Coronary artery (tissue), 2 donors: ENCODE measurements around the gene AP3M1.

Experiments
- DNase-seq: peaks from one replicate; pipeline ENCODE4 v3.0.0-alpha.2; 2017; ENCODE audit warnings: low spot score
- H3K27ac ChIP-seq, 2 donors: fragments of 200-600 bp; sonication (generic); one replicate each; pipeline ENCODE4 v1.5.1; 2016 to 2019
- H3K4me3 ChIP-seq: fragments of 200-600 bp; sonication (generic); 2 replicates; pipeline ENCODE4 v1.5.1; 2016; ENCODE audit warnings: mild to moderate bottlenecking, moderate library complexity
- CTCF ChIP-seq: fragments of 200-600 bp; sonication (generic); IDR thresholded peaks from one replicate; pipeline ENCODE4 v1.5.1; 2019; ENCODE audit warnings: antibody characterized with exemption

The AP3M1 gene

GRCh38 chr10:74187237-74187636 is 36.6 kb upstream of the AP3M1 start:
- no peak for DNase-seq
- no peak for TF ChIP-seq CTCF
- Histone ChIP-seq H3K4me3 (no peak overlapping the region), H3K27ac (no peak overlapping the region)

- no peak for DNase-seq
- Histone ChIP-seq H3K4me3 (no peak overlapping the region), H3K27ac (no peak overlapping the region)
- TF ChIP-seq CTCF, result no peak
Measured at GRCh38 chr10:74186678-74187077, 36.0 kb upstream of the AP3M1 start.

- no peak overlapping the region for H3K4me3 ChIP-seq
- DNase-seq, result no peak
- H3K27ac ChIP-seq, result no peak overlapping the region
- TF ChIP-seq CTCF, result no peak
Measured at GRCh38 chr10:74179111-74179710, 28.6 kb upstream of the AP3M1 start.

DNA sequence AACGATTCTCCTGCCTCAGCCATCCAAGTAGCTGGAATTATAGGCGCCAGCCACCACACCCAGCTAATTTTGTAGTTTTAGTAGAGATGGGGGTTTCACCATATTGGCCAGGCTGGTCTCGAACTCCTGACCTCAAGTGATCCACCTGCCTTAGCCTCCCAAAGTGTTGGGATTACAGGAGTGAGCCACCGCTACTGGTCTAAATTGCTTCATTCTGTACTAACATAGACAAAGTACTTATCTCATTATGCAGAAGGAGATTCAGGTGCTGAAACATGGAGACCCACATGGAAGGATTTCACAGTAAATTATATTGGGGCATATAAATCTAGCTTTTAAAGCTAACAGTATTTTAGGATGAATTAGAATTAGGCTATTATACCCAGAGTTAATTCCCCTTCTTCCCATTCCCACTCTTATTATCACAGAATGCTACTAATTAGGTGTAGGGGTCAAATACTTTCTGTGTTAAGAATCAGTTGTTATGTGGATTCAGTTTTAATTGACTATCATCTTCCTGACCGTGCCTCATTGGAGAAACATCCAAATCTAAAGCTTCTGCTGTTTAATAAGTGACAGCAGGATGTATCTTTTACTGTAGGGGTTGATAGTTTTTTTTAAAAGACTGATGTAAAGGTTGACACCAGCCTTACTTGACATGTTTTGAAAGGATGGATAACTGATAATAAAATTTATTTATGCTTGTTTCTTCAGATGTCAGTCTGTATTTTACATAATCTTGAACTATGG is 27.6 kb upstream of the AP3M1 start:
- DNase-seq, result no peak
- H3K27ac ChIP-seq, result no peak overlapping the region
- no peak overlapping the region for H3K4me3 ChIP-seq
- TF ChIP-seq CTCF, result no peak

DNA sequence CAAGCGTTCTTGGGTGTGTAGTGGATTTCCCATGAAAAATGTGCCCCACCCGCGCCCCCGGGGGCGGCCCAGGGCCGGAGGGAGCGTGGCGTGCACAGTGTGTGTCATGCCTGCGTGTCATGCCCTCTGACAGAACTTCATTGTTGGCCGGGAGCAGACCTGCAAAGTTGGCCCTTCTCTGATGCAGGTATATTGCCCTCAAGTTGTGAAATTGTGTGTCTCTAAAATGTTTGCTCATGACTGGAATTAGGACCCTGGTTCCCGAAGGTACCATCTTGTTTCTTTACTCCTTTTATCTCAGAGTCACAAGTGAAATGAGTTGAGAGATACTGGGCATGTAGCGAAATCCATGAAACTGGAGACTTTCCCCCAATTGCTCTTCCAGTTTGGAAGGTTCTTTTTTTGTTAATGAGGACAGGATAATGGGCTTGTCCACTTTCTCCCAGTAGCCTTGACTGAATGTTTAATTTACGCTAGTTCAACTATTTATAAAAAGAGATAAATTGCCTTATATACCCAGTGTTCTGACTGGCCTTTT is 26.6 kb upstream of the AP3M1 start:
- no peak for TF ChIP-seq CTCF
- Histone ChIP-seq H3K27ac (peak overlapping the region; percentile 78 to 86), H3K4me3 (peak overlapping the region; percentile 88)
- peak; percentile 78 for DNase-seq

GRCh38 chr10:74176380-74177139 is 25.9 kb upstream of the AP3M1 start:
- no peak for TF ChIP-seq CTCF
- peak overlapping the region; percentile 88 for H3K4me3 ChIP-seq
- peak; percentile 97 for DNase-seq
- H3K27ac ChIP-seq, result peak overlapping the region; percentile 78 to 86
